Stomach (tissue), 4 donors: ENCODE measurements around the gene IPCEF1.

Experiments used
- POLR2A ChIP-seq, 4 donors: fragments of 450-650 bp; IDR thresholded peaks; one replicate each; pipeline ENCODE4 v1.6.1; 2016; ENCODE audit warnings: antibody characterized with exemption in 4 of 4, control low read depth in 2 of 4, mild to moderate bottlenecking in 1 of 4, moderate library complexity in 1 of 4
- TF ChIP-seq, protein P1 (sequence below), 7 experiments: fragments of 450-650 bp in 4 of 7; fragments of 200-600 bp in 3 of 7; sonication (generic) in 3 of 7; IDR thresholded peaks; one replicate each; pipeline ENCODE4 v1.5.1; 2016 to 2019; ENCODE audit warnings: antibody characterized with exemption in 7 of 7, control low read depth in 2 of 7, mild to moderate bottlenecking in 1 of 7

DNA sequence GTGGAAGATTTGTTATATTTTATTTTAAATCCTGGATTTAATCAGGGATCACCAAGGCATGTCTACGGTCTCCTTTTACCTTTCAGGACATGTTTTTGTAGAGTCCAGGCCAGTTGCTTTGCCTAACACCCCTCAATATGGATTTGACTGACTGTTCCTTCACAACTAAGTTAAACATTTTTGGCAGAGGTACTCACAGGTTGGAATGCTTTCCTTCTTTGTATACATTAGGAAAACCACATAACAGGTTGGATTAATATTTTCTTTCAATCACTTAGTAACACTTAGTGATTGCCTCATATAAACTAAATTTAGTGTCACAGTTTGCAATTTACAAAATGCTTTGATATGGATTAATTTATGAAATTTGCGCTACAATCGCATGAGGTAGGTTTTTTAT, 64.5 kb downstream of the IPCEF1 start:
- TF ChIP-seq, protein P1, sequence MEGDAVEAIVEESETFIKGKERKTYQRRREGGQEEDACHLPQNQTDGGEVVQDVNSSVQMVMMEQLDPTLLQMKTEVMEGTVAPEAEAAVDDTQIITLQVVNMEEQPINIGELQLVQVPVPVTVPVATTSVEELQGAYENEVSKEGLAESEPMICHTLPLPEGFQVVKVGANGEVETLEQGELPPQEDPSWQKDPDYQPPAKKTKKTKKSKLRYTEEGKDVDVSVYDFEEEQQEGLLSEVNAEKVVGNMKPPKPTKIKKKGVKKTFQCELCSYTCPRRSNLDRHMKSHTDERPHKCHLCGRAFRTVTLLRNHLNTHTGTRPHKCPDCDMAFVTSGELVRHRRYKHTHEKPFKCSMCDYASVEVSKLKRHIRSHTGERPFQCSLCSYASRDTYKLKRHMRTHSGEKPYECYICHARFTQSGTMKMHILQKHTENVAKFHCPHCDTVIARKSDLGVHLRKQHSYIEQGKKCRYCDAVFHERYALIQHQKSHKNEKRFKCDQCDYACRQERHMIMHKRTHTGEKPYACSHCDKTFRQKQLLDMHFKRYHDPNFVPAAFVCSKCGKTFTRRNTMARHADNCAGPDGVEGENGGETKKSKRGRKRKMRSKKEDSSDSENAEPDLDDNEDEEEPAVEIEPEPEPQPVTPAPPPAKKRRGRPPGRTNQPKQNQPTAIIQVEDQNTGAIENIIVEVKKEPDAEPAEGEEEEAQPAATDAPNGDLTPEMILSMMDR (IDR thresholded peaks at IDR 0.05) = no peak
- TF ChIP-seq POLR2A (IDR thresholded peaks at IDR 0.05) = no peak
